Endothelial cell of umbilical vein (primary cell): ENCODE results near the gene AFAP1L2. TPM values are rescaled to one million over a fixed set of nuclear protein-coding genes. Genes with fewer than 3 reads are reported as not detected.

Experiments
- BruUV-seq: library from RNA; stranded (reverse); fragments of 400-500 nt; replicated peaks from 2 replicates; lab custom pipeline; 2021; lab: Mats Ljungman, UMichigan
- CTCF ChIA-PET: fragments of 300-600, 350-600 bp; sonication (Branson Sonifier 250); formaldehyde crosslinking; loops from one replicate; lab custom pipeline; 2021; ENCODE audit warnings: antibody characterized with exemption, inconsistent platforms; lab: Charles Lee
- POLR2A ChIA-PET: fragments of 300-600, 350-600 bp; sonication (Branson Sonifier 250); formaldehyde crosslinking; loops from one replicate; lab custom pipeline; 2021; ENCODE audit warnings: antibody characterized with exemption, inconsistent platforms; lab: Charles Lee
- DNase-seq: peaks from one replicate; pipeline ENCODE4 v3.0.0-alpha.2; 2011; ENCODE audit warnings: low read depth, low spot score
- FAIRE-seq: peaks from 2 replicates; lab custom pipeline; 2011; peaks lifted over from hg19 to GRCh38; lab: Jason Lieb, UNC
- H2AFZ ChIP-seq: 2 replicates; pipeline ENCODE4 v1.6.0; 2012; ENCODE audit warnings: low read depth, low read length, control low read depth, inconsistent platforms
- H3K27ac ChIP-seq: 2 replicates; pipeline ENCODE4 v1.5.1; 2011; ENCODE audit warnings: low read depth, mild to moderate bottlenecking, control low read depth, low read length, moderate library complexity; ENCODE audit not compliant: insufficient read depth
- H3K27me3 ChIP-seq, 2 experiments: 2 replicates each; pipeline versions ENCODE4 v1.6.0 to v1.6.1; 2011; ENCODE audit warnings: low read length in 2 of 2, mixed read lengths in 1 of 2; ENCODE audit not compliant: control insufficient read depth in 2 of 2, insufficient read depth in 2 of 2
- H3K36me3 ChIP-seq, 2 experiments: 2 replicates in 1 of 2; 3 replicates in 1 of 2; pipeline ENCODE4 v1.5.1; 2011; ENCODE audit warnings: low read length in 2 of 2, mild to moderate bottlenecking in 1 of 2, moderate library complexity in 1 of 2; ENCODE audit not compliant: control insufficient read depth in 2 of 2, insufficient read depth in 2 of 2; ENCODE audit errors: extremely low read depth in 1 of 2
- H3K4me1 ChIP-seq: 3 replicates; pipeline ENCODE4 v1.5.1; 2011; ENCODE audit warnings: mild to moderate bottlenecking, low read length; ENCODE audit not compliant: control insufficient read depth, insufficient read depth; ENCODE audit errors: extremely low read depth
- H3K4me2 ChIP-seq: 2 replicates; pipeline ENCODE4 v1.6.1; 2011; ENCODE audit warnings: low read length, control low read depth, mixed read lengths; ENCODE audit not compliant: insufficient read depth
- H3K4me3 ChIP-seq, 3 experiments: fragments of 200-600 bp in 1 of 3; sonication (generic), shearing (Covaris generic) in 1 of 3; replicated peaks in 1 of 3; 2 replicates each; pipeline ENCODE4 v1.5.1; 2011 to 2016; ENCODE audit warnings: control low read depth in 3 of 3, low read length in 3 of 3, mild to moderate bottlenecking in 2 of 3, inconsistent platforms in 1 of 3, low read depth in 1 of 3, moderate library complexity in 1 of 3; ENCODE audit not compliant: insufficient read depth in 1 of 3
- H3K79me2 ChIP-seq: 2 replicates; pipeline ENCODE4 v1.6.0; 2012; ENCODE audit warnings: low read length, inconsistent platforms; ENCODE audit not compliant: control insufficient read depth, insufficient read depth
- H3K9ac ChIP-seq: replicated peaks from 2 replicates; pipeline ENCODE3; 2011; ENCODE audit warnings: low read length, control low read depth; ENCODE audit not compliant: insufficient read depth; ENCODE audit errors: extremely low read depth
- H3K9me1 ChIP-seq: replicated peaks from 3 replicates; pipeline ENCODE4 v1.6.0; 2011; ENCODE audit warnings: mild to moderate bottlenecking, low read length; ENCODE audit not compliant: control insufficient read depth, insufficient read depth; ENCODE audit errors: extremely low read depth
- H3K9me3 ChIP-seq: replicated peaks from 2 replicates; pipeline ENCODE4 v1.5.1; 2012; ENCODE audit warnings: low read length, inconsistent platforms; ENCODE audit not compliant: control insufficient read depth, insufficient read depth
- H4K20me1 ChIP-seq: replicated peaks from 2 replicates; pipeline ENCODE3; 2011; ENCODE audit warnings: mild to moderate bottlenecking, low read length; ENCODE audit not compliant: control insufficient read depth, insufficient read depth; ENCODE audit errors: extremely low read depth
- CTCF ChIP-seq, 2 donors: IDR thresholded peaks; 1 replicate in 1 of 2; 2 replicates in 1 of 2; pipeline ENCODE4 v1.5.1; 2011; ENCODE audit warnings: low read length in 2 of 2, mild to moderate bottlenecking in 2 of 2, moderate library complexity in 2 of 2, control low read depth in 1 of 2, inconsistent platforms in 1 of 2, low read depth in 1 of 2; ENCODE audit not compliant: insufficient read depth in 1 of 2; ENCODE audit errors: extremely low read depth in 1 of 2
- EZH2 ChIP-seq: IDR thresholded peaks from 2 replicates; pipeline ENCODE4 v1.6.1; 2012; ENCODE audit warnings: borderline replicate concordance, low read depth, mild to moderate bottlenecking, moderate library complexity, low read length, inconsistent platforms; ENCODE audit not compliant: severe bottlenecking
- FOS ChIP-seq: IDR thresholded peaks from 2 replicates; pipeline ENCODE4 v1.6.1; 2011; ENCODE audit warnings: mild to moderate bottlenecking, low read length, moderate library complexity, borderline replicate concordance; ENCODE audit not compliant: insufficient read depth
- GATA2 ChIP-seq: IDR thresholded peaks from 2 replicates; pipeline ENCODE4 v1.7.0; 2011; ENCODE audit warnings: low read depth, mild to moderate bottlenecking, moderate library complexity, mixed read lengths, low read length; ENCODE audit not compliant: insufficient read length, insufficient read depth
- JUN ChIP-seq: IDR thresholded peaks from 2 replicates; pipeline ENCODE4 v1.6.1; 2011; ENCODE audit warnings: borderline replicate concordance, low read depth; ENCODE audit not compliant: insufficient read length, insufficient read depth
- MAX ChIP-seq: IDR thresholded peaks from 2 replicates; pipeline ENCODE4 v1.6.1; 2011; ENCODE audit not compliant: insufficient read depth, insufficient read length
- MYC ChIP-seq: IDR thresholded peaks from one replicate; pipeline ENCODE4 v1.6.1; 2011; ENCODE audit warnings: mild to moderate bottlenecking, low read depth, low read length
- POLR2A ChIP-seq: IDR thresholded peaks from 2 replicates; pipeline ENCODE4 v1.6.1; 2012; ENCODE audit warnings: low read depth, mild to moderate bottlenecking, control low read depth, low read length
- POLR2AphosphoS5 ChIP-seq: IDR thresholded peaks from 2 replicates; pipeline ENCODE4 v1.6.1; 2012; ENCODE audit warnings: low read depth, mild to moderate bottlenecking, control low read depth, low read length, moderate library complexity; ENCODE audit not compliant: insufficient read depth
- dilution Hi-C: fragments of 300-500 bp; cut with MboI; formaldehyde crosslinking; loops from one replicate; pipeline ENCODE4 v1.15.0; 2019; ENCODE audit warnings: low sequenced_read_pairs; ENCODE audit not compliant: extremely low pct_ligation_motif_present
- intact Hi-C: fragments of 100-400 bp; cut with micrococcal nuclease; formaldehyde crosslinking; loops from one replicate; pipeline ENCODE4 v1.10.0; 2022
- polyA plus RNA-seq, 4 experiments: library from polyadenylated mRNA; depleted of rRNA in 3 of 4; stranded (reverse) in 3 of 4; unstranded in 1 of 4; fragments of >200 nt; gene quantifications; 2 replicates each; pipeline versions ENCODE4 v1.2.1 to v1.2.3, GENCODE V29; 2011 to 2012; ENCODE audit warnings: missing spikeins in 1 of 4
- total RNA-seq: library from RNA; stranded (reverse); gene quantifications from 2 replicates; pipeline ENCODE4 v1.2.3, GENCODE V29; 2021

Gene AFAP1L2
- total and polyA plus RNA-seq, 2 donors (not counting 3 experiments of a cell fraction or from before 2014, with no cell fraction given): 0.90 to 4.1 TPM

GRCh38 chr10:114322344-114322743, 82.0 kb downstream of the AFAP1L2 start:
- DNase-seq: no peak
- Histone ChIP-seq H3K4me3 (no peak overlapping the region), H3K27me3 (peaks cover 0 to 11% of the 10 kb centered on the region in 2 experiments), H3K9me1 (no peaks in the 10 kb centered on the region), H3K9ac (no peak overlapping the region), H3K27ac (no peak overlapping the region), H3K9me3 (no peaks in the 10 kb centered on the region), H3K4me2 (no peak overlapping the region), H2AFZ (no peak overlapping the region), H4K20me1 (no peaks in the 10 kb centered on the region), H3K79me2 (no peaks in the 10 kb centered on the region), H3K4me1 (no peaks in the 10 kb centered on the region), H3K36me3 (no peaks in the 10 kb centered on the region)
- no peak for TF ChIP-seq MAX
- TF ChIP-seq POLR2AphosphoS5: no peak
- TF ChIP-seq EZH2: no peak
- no peak for TF ChIP-seq MYC
- no peak for TF ChIP-seq GATA2
- TF ChIP-seq POLR2A: no peak
- TF ChIP-seq FOS: no peak
- TF ChIP-seq JUN: no peak
- TF ChIP-seq CTCF (IDR thresholded peaks at IDR 0.05; ENCODE audit: extremely low read depth in 1 of 2, insufficient read depth in 1 of 2, low read depth in 1 of 2, low read length in 2 of 2): no peak
- no peak for FAIRE-seq
- ChIA-PET POLR2A (no interaction called here), CTCF (interaction anchor here (1.4 kb wide), 1 partner anchor 18 kb away, joined by 7 read pairs; no protein-coding TSS in a partner anchor)
- no TSS peak for BruUV-seq
- dilution Hi-C loops: no loop called here
- intact Hi-C loops: no loop called here
